GM21528 (cell line): ENCODE data around the gene TTC33.
"Not testable (repeated sequence)": the region's sequence is repeated elsewhere in the genome, so short reads cannot be mapped to it uniquely, and the experiment has no call there.

Experiments
- ATAC-seq: cut with Tn5 transposase; IDR thresholded peaks from one replicate; pipeline ENCODE4 v1.9.1; 2021; ENCODE audit warnings: mild to moderate bottlenecking, moderate library complexity; ENCODE audit not compliant: unreplicated experiment, low FRiP score

The TTC33 gene

DNA sequence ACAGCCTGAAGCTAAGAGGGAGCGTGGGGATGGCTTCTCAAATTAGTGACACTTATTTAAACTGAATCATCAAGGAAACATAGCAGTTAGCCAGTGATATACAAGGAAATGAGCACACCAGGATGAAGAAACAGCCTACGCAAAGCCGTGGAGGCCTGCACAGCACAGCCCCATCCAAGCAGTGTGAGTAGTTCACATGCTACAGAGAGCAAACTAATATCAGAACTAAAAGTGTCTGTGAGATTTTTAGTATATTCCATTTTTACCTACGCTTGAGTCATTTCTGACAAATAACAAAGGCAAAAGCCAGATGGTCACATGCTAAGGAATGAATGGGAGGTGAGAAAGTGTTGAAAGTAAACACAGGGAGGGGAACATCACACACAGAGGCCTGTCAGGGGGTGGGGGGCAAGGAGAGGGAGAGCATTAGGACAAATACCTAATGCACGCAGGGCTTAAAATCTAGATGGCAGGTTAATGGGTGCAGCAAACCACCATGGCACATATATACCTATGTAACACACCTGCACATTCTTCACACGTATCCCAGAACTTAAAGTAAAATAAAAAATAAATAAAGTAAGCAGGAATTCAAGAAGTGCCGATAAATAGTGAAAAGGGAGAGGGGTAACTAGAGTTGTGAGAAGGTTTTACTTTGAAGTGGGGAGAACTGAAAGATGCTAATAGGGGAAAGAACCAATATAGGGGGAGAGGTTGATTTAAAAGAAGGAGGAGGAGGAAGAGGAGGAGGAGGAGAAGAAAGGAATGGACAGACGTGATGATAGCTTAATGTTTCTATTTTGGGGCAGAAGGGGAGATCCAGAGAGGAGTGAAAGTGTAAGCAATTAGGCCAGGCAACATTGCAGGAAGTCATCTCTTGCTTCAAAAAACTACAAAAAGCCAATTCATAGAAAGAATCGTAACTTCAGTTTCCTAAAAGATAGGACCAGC is 177.0 kb downstream of the TTC33 start:
- peak; percentile 96 for ATAC-seq

DNA sequence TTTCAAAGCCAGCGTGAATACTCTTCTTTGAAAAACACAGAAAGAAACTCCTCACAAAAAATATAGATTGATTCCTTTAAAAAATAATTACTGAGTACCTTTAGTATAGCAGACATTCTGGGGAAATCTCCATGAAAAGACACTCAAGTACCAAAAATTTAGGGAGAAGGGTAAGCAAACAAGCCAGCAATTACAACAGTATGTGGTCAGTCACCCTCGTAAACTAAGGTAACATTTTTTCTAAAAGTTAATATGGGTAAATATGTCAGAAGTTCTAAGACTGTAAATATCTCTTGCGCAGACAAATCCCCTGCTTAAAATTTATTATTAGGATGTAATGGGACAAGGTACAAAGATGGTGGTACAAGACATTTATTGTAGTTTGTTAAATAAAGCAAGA is 178.0 kb downstream of the TTC33 start:
- ATAC-seq, result no peak

DNA sequence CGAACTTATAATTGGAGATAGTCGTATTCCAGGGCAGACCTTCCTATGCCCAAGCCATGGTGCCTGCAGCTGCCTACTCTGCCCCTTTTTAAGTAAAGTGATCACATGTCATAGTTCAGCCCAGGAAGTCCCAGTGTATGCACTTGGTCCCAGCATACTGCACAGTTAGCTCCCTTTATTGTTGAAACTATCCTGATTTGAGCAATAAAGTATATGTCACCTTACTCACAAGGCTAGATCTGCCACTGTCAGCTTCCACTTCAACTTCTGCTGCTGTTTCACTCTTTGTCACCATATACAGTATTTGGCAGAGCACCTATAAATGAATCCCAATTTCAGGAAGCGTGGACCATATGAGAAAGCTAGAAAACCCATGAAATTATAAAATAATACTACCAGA is 179.8 kb downstream of the TTC33 start:
- no peak for ATAC-seq

DNA sequence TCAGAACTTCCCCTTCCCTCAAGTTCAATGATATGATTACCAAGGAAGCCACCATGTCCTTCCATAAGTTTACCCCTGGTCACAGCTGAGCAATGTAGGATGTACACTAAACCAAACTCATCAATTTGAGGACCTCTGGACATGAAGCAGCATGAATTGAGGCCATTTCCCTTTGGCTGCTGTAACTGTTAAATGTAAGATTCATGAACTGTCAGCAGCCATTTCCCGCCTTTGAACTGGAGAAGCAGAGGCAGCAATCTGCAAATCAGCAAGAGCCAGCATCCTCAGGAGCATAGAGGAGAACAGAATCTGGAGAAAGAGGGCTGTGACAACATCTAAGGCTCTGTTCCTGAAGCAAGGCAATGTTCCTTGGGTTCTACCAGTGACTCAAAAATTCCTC is 180.3 kb downstream of the TTC33 start:
- no peak for ATAC-seq

DNA sequence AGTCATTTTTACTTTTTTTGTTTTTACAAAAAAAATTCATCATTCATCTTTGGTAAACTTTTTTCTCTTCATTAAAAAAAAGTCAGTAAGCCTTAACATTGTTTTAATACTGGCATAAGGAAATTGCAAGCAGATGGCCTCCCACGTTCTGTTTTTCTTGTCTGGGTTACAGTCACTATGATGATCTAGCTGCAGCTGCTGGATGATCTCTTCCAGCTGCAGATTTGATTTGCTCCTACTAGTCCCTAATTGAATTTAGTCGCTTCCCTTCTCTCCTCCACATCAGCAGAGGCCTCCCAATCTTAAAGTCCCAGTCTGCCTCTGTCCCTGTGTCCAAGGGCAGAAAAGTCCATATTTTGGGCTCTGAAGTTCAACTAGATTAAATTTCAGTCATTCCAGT is 182.8 kb downstream of the TTC33 start:
- no peak for ATAC-seq

DNA sequence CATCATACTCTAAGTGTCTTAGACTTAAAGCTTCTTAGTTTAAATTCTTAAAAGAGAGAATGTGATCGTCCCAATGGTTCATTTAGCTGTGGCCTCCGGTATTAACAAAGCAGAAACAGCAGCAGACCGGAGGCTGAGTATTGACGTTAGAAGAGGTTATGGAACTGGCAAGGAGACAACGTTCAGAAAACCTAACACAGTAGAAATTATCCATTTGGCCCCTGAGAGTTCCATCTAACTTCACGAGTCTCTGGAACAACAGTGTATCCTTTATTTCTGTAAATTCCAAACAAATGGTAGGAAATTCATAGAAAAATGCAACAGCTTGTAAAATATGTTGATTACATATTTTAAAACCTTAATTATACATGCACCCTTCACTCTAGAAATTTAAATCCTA is 183.4 kb downstream of the TTC33 start:
- no peak for ATAC-seq

DNA sequence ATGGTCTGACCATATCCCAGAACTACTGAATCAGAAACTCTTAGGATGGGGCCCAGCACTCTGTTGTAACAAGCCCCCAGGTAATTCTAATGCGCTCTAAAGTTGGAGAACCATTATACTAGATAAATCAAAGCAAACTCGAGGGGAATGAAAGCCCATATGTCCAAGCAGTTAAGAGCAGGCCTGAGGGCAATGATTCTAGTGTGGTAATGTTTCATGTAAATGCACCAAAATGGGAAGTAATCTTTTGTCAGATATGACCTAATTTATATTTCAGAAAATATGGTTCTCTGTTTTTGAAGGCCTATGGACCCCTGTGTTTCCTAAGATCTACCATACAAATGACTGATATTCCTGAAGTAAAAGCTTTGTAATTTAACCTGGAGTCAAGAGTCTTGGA is 184.0 kb downstream of the TTC33 start:
- no peak for ATAC-seq

DNA sequence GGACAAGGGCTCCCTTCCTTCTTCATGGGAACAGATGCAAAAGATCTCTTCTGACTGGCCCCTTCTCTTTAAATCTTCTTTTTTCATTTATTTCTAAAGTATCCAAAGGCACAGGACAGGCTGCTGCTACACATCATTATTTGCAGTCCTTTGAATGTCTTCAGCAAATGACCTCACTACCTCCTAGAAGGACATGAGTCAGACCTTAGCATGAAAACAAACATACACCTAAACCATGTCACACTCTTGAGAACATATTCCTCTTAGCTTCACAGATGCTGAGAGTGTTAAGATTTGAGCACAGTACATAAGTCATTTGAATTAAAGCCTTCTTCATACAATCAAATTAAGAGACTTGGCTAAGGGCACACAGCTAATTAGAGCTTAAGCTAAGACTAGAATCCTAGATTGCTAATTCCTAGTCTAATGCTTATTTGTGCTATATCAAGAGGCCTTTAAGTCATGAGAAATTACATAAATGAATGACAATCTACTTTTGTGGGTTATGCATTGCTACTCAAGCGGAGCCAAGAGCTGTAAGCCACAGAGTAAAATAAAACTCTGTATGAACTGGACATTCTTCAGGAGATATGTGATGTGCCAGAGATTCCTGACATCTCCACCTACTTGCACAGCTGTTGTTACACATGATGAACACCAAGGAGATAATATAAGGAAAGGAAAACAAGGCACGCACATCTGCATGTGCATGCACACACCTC is 185.2 kb downstream of the TTC33 start:
- ATAC-seq, result peak; percentile 80

DNA sequence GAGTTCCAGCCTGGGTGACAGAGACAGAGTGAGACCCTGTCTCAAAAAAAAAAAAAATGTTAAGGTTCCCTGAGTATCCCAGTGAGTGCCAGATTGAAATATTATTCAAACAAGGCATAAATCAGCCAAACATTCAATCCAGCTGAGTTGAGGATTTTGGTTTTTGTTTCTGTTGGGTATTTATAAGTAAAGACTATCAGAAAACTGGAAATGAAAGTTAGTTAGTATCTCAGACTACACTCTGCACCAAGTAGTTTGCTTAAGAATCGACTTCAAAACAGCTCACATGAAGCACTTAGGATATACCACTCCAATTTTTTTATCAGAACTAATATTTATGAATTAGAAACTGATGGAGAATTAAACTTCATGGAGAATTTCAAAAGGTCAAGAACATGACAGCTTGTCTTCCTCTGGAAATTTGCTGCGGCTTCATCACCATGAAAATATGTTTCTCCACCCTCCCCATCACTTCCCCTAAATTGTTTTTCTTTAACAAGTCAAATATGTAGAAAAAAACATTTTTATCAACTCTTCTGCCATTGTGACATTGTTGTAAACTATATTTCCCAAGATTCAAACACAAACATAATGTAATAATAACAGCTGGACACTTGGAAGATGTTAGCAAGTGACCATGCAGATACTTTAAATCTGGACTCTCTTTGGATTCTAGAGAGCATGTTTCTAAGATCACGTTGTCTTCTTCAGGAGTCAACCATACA is 186.1 kb downstream of the TTC33 start:
- peak; percentile 60 for ATAC-seq

DNA sequence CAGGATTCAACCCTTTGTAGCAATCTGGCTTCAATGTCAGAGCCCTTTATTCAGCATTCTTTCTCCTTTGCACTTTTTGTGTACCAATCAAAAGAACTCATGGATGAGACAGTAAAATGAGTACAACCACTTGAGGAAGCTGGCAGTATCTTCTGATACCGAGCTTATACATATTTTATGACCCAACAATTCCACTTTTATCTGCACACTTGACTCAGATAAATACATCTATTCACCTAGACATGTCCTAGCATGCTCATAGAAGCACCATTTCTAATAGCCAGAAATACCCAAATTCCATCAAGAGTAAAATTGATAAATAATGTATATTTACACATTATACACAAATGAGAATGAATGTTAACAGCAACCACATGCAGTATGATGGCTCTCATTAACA is 187.2 kb downstream of the TTC33 start:
- ATAC-seq, result no peak

DNA sequence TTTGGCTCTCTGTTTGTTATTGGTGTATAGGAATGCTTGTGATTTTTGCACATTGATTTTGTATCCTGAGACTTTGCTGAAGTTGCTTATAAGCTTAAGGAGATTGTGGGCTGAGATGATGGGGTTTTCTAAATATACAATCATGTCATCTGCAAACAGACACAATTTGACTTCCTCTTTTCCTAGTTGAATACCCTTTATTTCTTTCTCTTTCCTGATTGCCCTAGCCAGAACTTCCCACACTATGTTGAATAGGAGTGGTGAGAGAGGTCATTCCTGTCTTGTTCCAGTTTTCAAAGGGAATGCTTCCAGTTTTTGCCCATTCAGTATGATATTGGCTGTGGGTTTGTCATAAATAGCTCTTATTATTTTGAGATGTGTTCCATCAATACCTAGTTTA is 192.6 kb downstream of the TTC33 start:
- ATAC-seq, result not testable (repeated sequence)

DNA sequence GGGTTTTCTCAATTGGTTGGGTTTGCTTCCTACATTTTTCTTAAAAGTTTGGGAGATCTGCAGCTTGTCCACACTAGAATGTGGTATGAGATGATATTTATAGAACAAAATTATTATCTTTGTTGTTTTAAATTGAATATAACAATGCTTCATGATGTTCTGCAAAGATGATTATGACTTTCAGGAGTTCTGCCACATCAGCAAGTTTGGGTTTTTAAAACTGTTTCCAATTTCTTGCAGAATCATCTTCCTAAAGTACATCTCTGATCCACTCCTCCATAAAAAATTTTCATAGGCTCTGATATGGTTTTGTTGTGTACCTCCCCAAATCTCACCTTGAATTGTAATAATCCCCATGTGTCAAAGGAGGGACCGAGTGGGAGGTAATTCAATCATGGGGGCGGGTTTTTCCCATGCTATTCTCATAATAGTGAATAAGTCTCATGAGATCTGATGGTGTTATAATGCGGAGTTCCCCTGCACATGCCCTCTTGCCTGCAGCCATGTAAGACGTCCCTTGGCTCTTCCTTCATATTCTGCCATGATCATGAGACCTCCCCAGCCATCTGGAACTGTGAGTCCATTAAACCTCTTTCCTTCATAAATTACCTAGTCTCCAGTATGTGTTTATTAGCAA is 195.2 kb downstream of the TTC33 start:
- ATAC-seq, result no peak

DNA sequence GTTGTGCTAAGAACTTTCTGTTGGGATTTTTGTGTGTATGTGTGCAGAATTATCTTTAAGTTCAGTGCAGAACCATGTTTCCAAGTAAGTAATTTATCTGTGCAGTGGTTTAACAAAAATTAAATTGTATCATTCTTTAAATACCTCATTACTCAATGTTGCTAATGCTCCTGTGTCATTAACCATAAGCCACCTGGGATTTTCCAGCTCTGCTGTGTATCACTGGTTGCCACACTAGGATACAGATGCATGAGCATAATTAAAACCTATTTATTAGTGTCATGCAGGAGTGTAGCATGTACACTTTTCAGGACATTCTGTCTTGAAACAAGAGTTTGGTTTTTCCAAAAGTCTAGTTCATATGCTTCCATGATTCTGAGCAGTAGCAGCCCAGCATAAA is 196.5 kb downstream of the TTC33 start:
- no peak for ATAC-seq

DNA sequence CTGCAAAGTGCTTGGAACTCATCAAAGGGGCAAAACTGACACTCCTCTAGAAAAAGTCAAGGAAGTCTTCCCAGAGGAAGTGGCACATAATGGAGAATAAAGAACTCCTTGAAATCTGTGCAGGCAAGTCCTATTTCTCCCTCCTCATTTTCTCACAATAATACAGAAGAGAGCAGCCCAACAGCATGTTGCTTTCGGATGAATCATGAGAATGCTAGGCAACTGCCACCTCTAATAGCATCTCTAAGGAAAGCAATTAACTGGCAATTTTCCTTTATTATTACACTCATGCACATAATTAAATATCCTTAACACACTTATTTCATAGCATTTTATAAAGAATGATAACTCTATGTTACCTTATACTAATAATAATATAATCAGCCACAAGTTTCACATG is 198.3 kb downstream of the TTC33 start:
- ATAC-seq, result no peak

DNA sequence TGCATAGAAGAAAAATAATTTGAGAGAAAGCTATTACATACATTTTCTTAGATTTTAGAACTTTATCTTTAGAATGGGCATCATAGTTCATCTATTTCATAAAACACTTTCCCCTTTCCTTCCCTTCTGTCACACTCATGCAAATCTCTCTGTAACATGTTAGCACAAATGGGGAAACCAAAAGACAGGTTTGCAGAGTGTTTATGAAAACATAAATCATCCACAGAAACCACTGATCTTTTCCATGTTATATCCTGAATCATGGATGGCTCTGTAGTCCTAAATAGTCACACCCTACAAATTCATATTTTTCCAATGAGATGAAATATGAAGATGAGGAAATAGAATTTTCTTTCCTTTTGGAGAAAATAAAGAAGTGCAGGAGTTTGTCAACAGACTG is 198.9 kb downstream of the TTC33 start:
- no peak for ATAC-seq

DNA sequence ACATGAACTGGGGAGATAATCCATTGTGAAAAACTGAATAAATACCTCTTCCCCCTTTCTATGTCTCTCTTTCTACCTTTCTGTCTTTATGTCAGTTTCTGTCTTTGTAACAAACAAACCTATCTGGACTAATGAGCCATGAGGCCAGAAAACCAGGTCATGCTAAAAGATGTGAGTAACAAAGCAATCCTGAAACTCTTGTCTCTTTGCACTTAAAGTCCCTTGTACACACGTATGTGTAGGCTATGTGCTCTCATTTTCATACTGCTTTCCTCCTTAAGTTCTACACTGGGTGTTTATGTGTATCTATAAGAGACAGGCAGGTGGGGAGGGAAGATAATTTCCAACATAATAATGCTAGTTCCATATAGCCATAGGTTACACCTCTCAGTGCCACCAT is 199.9 kb downstream of the TTC33 start:
- ATAC-seq, result no peak

DNA sequence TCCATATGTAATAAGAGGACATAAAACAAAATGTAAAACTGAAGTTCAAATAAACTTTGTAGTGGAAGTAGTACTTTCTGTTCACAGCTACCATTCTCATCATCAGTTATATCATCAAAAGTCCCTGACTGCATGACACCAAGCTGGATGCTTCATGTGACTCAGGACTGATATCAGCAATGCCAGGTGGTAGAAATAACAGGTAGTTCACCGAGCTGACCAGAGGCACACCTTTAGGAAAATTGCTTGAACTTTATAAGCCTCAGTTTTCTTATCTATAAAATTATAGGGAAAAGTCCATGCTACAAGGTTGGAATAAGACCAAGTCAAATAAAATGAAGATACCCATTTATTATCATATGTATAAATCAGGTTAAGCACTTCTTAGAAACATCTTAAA is 200.9 kb downstream of the TTC33 start:
- no peak for ATAC-seq

DNA sequence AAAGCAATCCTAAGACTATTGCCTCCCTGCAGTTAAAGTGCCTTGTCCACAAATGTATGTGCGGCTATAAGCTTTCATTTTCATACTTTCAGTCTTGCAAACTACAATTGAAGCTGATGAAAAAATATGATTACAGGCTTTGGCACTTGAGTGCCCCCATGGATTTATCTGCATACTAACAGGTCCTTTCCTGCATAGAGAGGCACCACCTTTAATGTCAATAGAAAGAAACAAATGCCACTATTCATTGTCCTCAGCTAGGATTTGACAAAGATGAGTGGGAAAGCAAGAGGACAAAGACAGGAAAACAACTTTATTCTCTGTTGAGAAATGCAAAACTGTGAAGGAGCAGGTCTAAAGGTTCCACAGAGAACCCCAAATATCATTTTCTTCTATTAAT is 201.7 kb downstream of the TTC33 start:
- no peak for ATAC-seq

DNA sequence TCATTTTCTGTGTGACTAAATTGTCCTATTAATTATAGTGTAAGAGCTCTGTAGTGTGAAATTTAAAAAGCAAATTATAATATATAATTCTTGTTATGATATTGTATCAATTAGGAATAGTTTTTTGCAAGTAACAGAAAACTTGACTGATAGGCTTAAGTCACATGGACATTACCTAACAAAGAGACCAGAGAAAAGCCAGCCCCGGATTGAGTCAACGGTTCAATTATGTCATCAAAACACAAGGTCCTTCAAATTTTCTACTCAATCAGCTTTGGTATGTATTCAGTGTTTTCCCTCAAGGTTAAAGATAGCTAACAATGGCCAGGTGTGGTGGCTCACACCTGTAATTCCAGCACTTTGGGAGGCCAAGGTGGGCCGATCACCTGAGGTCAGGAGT is 202.8 kb downstream of the TTC33 start:
- ATAC-seq, result no peak
